Aorta (tissue), 5 donors: ENCODE measurements around the gene RAB3C. TPM values are rescaled to one million over a fixed set of nuclear protein-coding genes. Genes with fewer than 3 reads are reported as not detected.

Experiments
- ATAC-seq: fragments of 200-7000 bp; cut with Tn5 transposase; one replicate; pipeline ENCODE4 v1.9.1; 2022; ENCODE audit warnings: moderate library complexity; ENCODE audit not compliant: low FRiP score
- DNase-seq, 2 donors: peaks; one replicate each; pipeline ENCODE4 v3.0.0-alpha.2; 2020
- H3K27ac ChIP-seq, 2 donors: one replicate each; pipeline ENCODE4 v1.5.1; 2013; ENCODE audit warnings: low read length in 2 of 2, mild to moderate bottlenecking in 2 of 2, moderate library complexity in 2 of 2, control low read depth in 1 of 2, inconsistent platforms in 1 of 2, low read depth in 1 of 2
- H3K27me3 ChIP-seq, 2 donors: one replicate each; pipeline ENCODE4 v1.6.1; 2013; ENCODE audit warnings: control low read depth in 1 of 2, low read length in 1 of 2, mild to moderate bottlenecking in 1 of 2, moderate library complexity in 1 of 2; ENCODE audit not compliant: insufficient read depth in 2 of 2, control insufficient read depth in 1 of 2
- H3K36me3 ChIP-seq, 2 donors: one replicate each; pipeline ENCODE4 v1.6.1; 2013; ENCODE audit warnings: control low read depth in 1 of 2, low read length in 1 of 2, mild to moderate bottlenecking in 1 of 2; ENCODE audit not compliant: insufficient read depth in 2 of 2, control insufficient read depth in 1 of 2
- H3K4me1 ChIP-seq, 2 donors: one replicate each; pipeline ENCODE4 v1.6.1; 2013; ENCODE audit warnings: low read length in 2 of 2, control low read depth in 1 of 2, mild to moderate bottlenecking in 1 of 2, moderate library complexity in 1 of 2; ENCODE audit not compliant: insufficient read depth in 2 of 2, control insufficient read depth in 1 of 2
- H3K4me3 ChIP-seq, 2 donors: one replicate each; pipeline ENCODE4 v1.5.1; 2013; ENCODE audit warnings: low read length in 2 of 2, control low read depth in 1 of 2, mild to moderate bottlenecking in 1 of 2
- H3K9me3 ChIP-seq: one replicate; pipeline ENCODE4 v1.6.1; 2013; ENCODE audit warnings: mild to moderate bottlenecking, low read length; ENCODE audit not compliant: control insufficient read depth
- WGBS, 2 donors: extraction: QIAGEN DNeasy Blood & Tissue Kit; methylation state at CpG; one replicate each; pipeline ENCODE4 v1.1.7; 2013; 5-methylcytosine and 5-hydroxymethylcytosine counted together
- intact Hi-C, 2 donors: fragments of 100-400 bp; cut with DNase I; formaldehyde crosslinking; loops; one replicate each; pipeline versions ENCODE4 v1.14.2 to v1.15.0; 2022
- polyA plus RNA-seq, 2 donors: library from polyadenylated mRNA; stranded (reverse); fragments of 200-250 nt; gene quantifications; one replicate each; pipeline ENCODE4 v1.2.3, GENCODE V29; 2013
- total RNA-seq, 2 donors: library from RNA; stranded (reverse); fragmentation: NEBNext Ultra II Directional; extraction: Animal tissue kit (Norgen Biotek cat#: 25700); gene quantifications; one replicate each; pipeline ENCODE4 v1.2.1, GENCODE V29; 2021
- donor health status: healthy with polysubstance abuse.
- donor health status: Bipolar disorder and iron deficiency.
- donor health status: DM: no; HTN: no; CAD: no.
- donor health status: DM: no; HTN: no; CAD: no.
- donor health status: DM: yes; HTN: yes; CAD: no.

Gene RAB3C
- total and polyA plus RNA-seq, 4 donors = 8.9 to 21.7 TPM; not detected in 2

- WGBS, 2 donors = 51 to 57% methylated on average over 2 of the region's 2 CpGs
- no peak for ATAC-seq
These were observed 188.9 kb downstream of the RAB3C start for GRCh38 chr5:58771796-58772195.

GRCh38 chr5:58773744-58774441 is 191.0 kb downstream of the RAB3C start:
- no peak overlapping the region for H3K27ac ChIP-seq
- no peaks in the 10 kb centered on the region for H3K4me1 ChIP-seq
- DNase-seq (no peak), ATAC-seq (no peak)
- no peak overlapping the region for H3K4me3 ChIP-seq
- H3K9me3 ChIP-seq = no peaks in the 10 kb centered on the region
- intact Hi-C loops = no loop called here
- H3K36me3 ChIP-seq = no peaks in the 10 kb centered on the region
- H3K27me3 ChIP-seq = no peaks in the 10 kb centered on the region
- 3 to 5% methylated on average over 2 of the region's 2 CpGs for WGBS, 2 donors

More at GRCh38 chr5:58771796-58772195, 188.9 kb downstream of the RAB3C start:
- Histone ChIP-seq H3K36me3 (no peaks in the 10 kb centered on the region), H3K9me3 (peaks cover 1% of the 10 kb centered on the region), H3K4me1 (no peaks in the 10 kb centered on the region), H3K4me3 (no peak overlapping the region), H3K27ac (no peak overlapping the region), H3K27me3 (no peaks in the 10 kb centered on the region)
- intact Hi-C loops = no loop called here
- DNase-seq = no peak

GRCh38 chr5:58774937-58775336 is 192.1 kb downstream of the RAB3C start:
- intact Hi-C loops = no loop called here
- Histone ChIP-seq H3K4me3 (no peak overlapping the region), H3K4me1 (no peaks in the 10 kb centered on the region), H3K9me3 (no peaks in the 10 kb centered on the region), H3K27me3 (no peaks in the 10 kb centered on the region), H3K27ac (no peak overlapping the region), H3K36me3 (no peaks in the 10 kb centered on the region)
- ATAC-seq (no peak), DNase-seq (no peak)
- WGBS, 2 donors = 75 to 94% methylated on average over 2 of the region's 2 CpGs

GRCh38 chr5:58775701-58776262 is 192.9 kb downstream of the RAB3C start:
- Histone ChIP-seq H3K9me3 (no peaks in the 10 kb centered on the region), H3K36me3 (no peaks in the 10 kb centered on the region), H3K27me3 (no peaks in the 10 kb centered on the region), H3K4me3 (no peak overlapping the region), H3K4me1 (no peaks in the 10 kb centered on the region), H3K27ac (no peak overlapping the region)
- no peak for ATAC-seq
- 92 to 98% methylated on average over 2 of the region's 2 CpGs for WGBS, 2 donors
- intact Hi-C loops = no loop called here
- DNase-seq = no peak

- DNase-seq (no peak), ATAC-seq (no peak)
- H3K36me3 ChIP-seq = no peaks in the 10 kb centered on the region
- no peaks in the 10 kb centered on the region for H3K4me1 ChIP-seq
- H3K9me3 ChIP-seq = no peaks in the 10 kb centered on the region
- H3K27me3 ChIP-seq = no peaks in the 10 kb centered on the region
- intact Hi-C loops = no loop called here
- 94% methylated on average over 5 of the region's 5 CpGs for WGBS, 2 donors
- H3K27ac ChIP-seq = no peak overlapping the region
- H3K4me3 ChIP-seq = no peak overlapping the region
These were observed 193.7 kb downstream of the RAB3C start for GRCh38 chr5:58776559-58776958.

GRCh38 chr5:58778888-58779287 is 196.0 kb downstream of the RAB3C start:
- Histone ChIP-seq H3K4me3 (no peak overlapping the region), H3K4me1 (no peaks in the 10 kb centered on the region), H3K27me3 (no peaks in the 10 kb centered on the region), H3K9me3 (no peaks in the 10 kb centered on the region), H3K36me3 (no peaks in the 10 kb centered on the region), H3K27ac (no peak overlapping the region)
- 92 to 93% methylated on average over 3 of the region's 3 CpGs for WGBS, 2 donors
- no peak for ATAC-seq
- intact Hi-C loops = no loop called here
- no peak for DNase-seq

GRCh38 chr5:58786035-58786434 is 203.2 kb downstream of the RAB3C start:
- H3K4me1 ChIP-seq = no peaks in the 10 kb centered on the region
- 87 to 91% methylated on average over 2 of the region's 2 CpGs for WGBS, 2 donors
- H3K36me3 ChIP-seq = no peaks in the 10 kb centered on the region
- no peak overlapping the region for H3K27ac ChIP-seq
- DNase-seq (no peak), ATAC-seq (no peak)
- no peaks in the 10 kb centered on the region for H3K9me3 ChIP-seq
- no peak overlapping the region for H3K4me3 ChIP-seq
- H3K27me3 ChIP-seq = no peaks in the 10 kb centered on the region
- intact Hi-C loops = no loop called here

- DNase-seq = no peak
- Histone ChIP-seq H3K36me3 (no peaks in the 10 kb centered on the region), H3K4me1 (no peaks in the 10 kb centered on the region), H3K4me3 (no peak overlapping the region), H3K9me3 (peaks cover 1% of the 10 kb centered on the region), H3K27me3 (no peaks in the 10 kb centered on the region), H3K27ac (no peak overlapping the region)
- 87 to 90% methylated on average over 21 of the region's 21 CpGs for WGBS, 2 donors
- intact Hi-C loops = no loop called here
- no peak for ATAC-seq
These were observed 203.9 kb downstream of the RAB3C start for GRCh38 chr5:58786711-58787303.

- 52 to 55% methylated on average over 3 of the region's 3 CpGs for WGBS, 2 donors
- Histone ChIP-seq H3K9me3 (peaks cover 1% of the 10 kb centered on the region), H3K27me3 (no peaks in the 10 kb centered on the region), H3K36me3 (no peaks in the 10 kb centered on the region), H3K4me1 (no peaks in the 10 kb centered on the region), H3K4me3 (no peak overlapping the region), H3K27ac (no peak overlapping the region)
- DNase-seq = no peak
- ATAC-seq = no peak
- intact Hi-C loops = no loop called here
These were observed 205.1 kb downstream of the RAB3C start for GRCh38 chr5:58787987-58788386.
